ENCODE data around the gene ZDHHC12. TPM values are rescaled to one million over a fixed set of nuclear protein-coding genes. Genes with fewer than 3 reads are reported as not detected.

ZDHHC12 gene
- total RNA-seq, 4 donors from 2014 or later, result 13.2 to 34.1 (median 25.3) TPM

DNA sequence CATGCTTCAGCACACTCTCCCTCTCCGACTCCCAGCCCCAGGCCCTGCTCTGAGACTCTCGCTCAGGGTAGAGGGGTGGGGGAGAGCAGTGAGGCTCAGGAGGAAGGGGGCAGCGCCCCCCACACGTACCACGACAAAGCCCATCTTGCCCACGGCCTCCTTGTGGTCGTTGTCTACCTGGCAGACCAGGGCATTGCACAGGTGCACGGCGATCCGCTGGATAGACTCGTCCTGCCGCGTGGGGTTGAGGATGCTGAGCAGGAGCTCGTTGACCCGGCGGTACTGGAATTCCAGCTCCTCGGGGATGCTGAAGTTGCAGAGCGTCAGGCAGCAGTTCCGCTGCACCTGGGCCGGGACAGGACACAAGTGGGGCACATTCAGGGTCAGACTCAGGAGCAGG, 18.5 kb upstream of the ZDHHC12 start:
- 78 to 85% methylated on average over 20 of the region's 20 CpGs for WGBS, 2 donors
- peaks cover 5 to 76% (median 11%) of the 10 kb centered on the region in 3 donors for H3K36me3 ChIP-seq

DNA sequence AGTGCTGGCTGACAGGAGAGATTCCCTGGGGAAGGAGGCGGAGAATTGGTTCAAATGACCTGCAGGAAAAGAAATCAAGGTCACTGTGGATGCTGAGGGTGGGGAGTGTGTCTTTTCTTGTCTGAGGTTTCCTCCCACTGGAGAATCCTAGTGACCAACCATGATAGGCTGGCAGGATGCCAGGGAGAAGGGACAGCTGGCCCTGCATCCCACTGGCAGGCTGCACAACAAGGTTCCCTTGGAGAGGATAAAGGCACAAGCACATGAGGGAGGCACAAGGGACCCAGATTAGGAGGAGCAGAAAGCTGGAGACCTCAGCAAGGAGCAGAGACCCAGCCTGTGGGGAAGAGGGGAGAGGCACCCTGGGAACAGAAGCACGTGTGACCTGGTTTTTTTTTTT, 11.4 kb upstream of the ZDHHC12 start:
- H3K27ac ChIP-seq, result no peak overlapping the region
- H3K9me3 ChIP-seq, result no peaks in the 10 kb centered on the region
- H3K4me1 ChIP-seq, result peaks cover 0 to 4% (median 0%) of the 10 kb centered on the region in 4 donors
- H3K27me3 ChIP-seq, result no peaks in the 10 kb centered on the region
- no peak for DNase-seq (ENCODE audit: low spot score in 2 of 2)
- WGBS, 2 donors, result 70 to 73% methylated on average over 2 of the region's 2 CpGs
- peaks cover under 1 to 87% (median 5%) of the 10 kb centered on the region in 3 donors for H3K36me3 ChIP-seq
- no peak overlapping the region for H3K4me3 ChIP-seq
- TF ChIP-seq EP300 (IDR thresholded peaks at IDR 0.05) (no peak), POLR2A (IDR thresholded peaks at IDR 0.05) (no peak)
- TF ChIP-seq, protein P1, sequence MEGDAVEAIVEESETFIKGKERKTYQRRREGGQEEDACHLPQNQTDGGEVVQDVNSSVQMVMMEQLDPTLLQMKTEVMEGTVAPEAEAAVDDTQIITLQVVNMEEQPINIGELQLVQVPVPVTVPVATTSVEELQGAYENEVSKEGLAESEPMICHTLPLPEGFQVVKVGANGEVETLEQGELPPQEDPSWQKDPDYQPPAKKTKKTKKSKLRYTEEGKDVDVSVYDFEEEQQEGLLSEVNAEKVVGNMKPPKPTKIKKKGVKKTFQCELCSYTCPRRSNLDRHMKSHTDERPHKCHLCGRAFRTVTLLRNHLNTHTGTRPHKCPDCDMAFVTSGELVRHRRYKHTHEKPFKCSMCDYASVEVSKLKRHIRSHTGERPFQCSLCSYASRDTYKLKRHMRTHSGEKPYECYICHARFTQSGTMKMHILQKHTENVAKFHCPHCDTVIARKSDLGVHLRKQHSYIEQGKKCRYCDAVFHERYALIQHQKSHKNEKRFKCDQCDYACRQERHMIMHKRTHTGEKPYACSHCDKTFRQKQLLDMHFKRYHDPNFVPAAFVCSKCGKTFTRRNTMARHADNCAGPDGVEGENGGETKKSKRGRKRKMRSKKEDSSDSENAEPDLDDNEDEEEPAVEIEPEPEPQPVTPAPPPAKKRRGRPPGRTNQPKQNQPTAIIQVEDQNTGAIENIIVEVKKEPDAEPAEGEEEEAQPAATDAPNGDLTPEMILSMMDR (IDR thresholded peaks at IDR 0.05), result no peak

More for the DNA sequence above, 18.5 kb upstream of the ZDHHC12 start:
- no peak for TF ChIP-seq POLR2A (IDR thresholded peaks at IDR 0.05)
- TF ChIP-seq, protein P1 (IDR thresholded peaks at IDR 0.05), result no peak
- no peak for TF ChIP-seq EP300 (IDR thresholded peaks at IDR 0.05)
- Histone ChIP-seq H3K9me3 (no peaks in the 10 kb centered on the region), H3K27me3 (no peaks in the 10 kb centered on the region), H3K27ac (no peak overlapping the region), H3K4me1 (no peaks in the 10 kb centered on the region), H3K4me3 (no peak overlapping the region)
- no peak for DNase-seq (ENCODE audit: low spot score in 2 of 2)

DNA sequence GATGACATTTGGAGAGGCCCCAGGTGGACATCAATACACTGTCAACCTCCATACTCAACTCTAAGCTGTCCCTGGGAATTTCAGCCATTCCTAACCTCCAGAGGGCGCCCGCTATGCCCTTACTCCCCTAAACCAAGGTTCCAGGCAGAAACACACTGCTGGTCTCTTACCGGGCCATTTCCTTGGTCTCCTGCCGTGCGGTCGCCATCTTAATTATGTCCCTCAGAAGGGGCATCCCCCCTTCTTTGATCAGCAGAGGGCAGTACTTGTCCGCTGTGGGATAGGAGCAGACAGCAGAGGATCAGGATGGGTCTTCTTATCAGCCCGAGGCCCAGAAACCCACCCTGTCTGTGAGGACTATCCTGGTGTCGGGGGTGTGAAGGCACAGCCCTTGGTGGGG, 9.3 kb upstream of the ZDHHC12 start:
- peak; percentile 34 to 64 for DNase-seq (ENCODE audit: low spot score in 2 of 2)
- TF ChIP-seq, protein P1 (IDR thresholded peaks at IDR 0.05), result peak; percentile 30 to 48 (median 39)
- TF ChIP-seq POLR2A (IDR thresholded peaks at IDR 0.05), result no peak
- Histone ChIP-seq H3K9me3 (no peaks in the 10 kb centered on the region), H3K36me3 (peaks cover 0 to 75% (median 0%) of the 10 kb centered on the region in 3 donors), H3K4me3 (no peak overlapping the region), H3K27me3 (no peaks in the 10 kb centered on the region), H3K27ac (peak overlapping the region in 1 of 4 donors; percentile 23), H3K4me1 (peaks cover 0 to 4% (median 0%) of the 10 kb centered on the region in 4 donors)
- WGBS, 2 donors, result 29 to 30% methylated on average over 9 of the region's 9 CpGs

DNA sequence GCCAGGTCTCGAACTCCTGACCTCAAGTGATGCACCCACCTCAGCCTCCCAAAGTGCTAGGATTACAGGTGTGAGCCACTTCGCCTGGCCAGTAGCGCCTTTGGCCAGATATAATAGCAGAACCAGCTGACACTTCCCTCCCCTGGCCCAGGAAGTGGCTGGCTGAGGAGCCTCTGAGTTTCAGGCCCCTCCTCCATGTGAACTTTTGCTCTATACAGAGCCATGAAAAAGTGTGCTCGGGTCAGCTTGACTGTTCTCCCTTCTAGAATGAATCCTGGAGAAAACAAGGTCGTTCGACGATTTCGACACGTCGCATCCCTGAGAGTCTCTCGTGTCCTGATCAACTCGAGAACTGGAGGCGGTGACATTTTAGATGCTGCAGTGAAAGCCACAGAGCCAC, 8.6 kb upstream of the ZDHHC12 start:
- 78 to 80% methylated on average over 13 of the region's 13 CpGs for WGBS, 2 donors
- Histone ChIP-seq H3K4me3 (no peak overlapping the region), H3K27ac (no peak overlapping the region), H3K27me3 (no peaks in the 10 kb centered on the region), H3K9me3 (no peaks in the 10 kb centered on the region), H3K4me1 (peaks cover 0 to 4% (median 0%) of the 10 kb centered on the region in 4 donors), H3K36me3 (peaks cover 0 to 68% (median 0%) of the 10 kb centered on the region in 3 donors)
- no peak for DNase-seq (ENCODE audit: low spot score in 2 of 2)
- TF ChIP-seq POLR2A (IDR thresholded peaks at IDR 0.05) (no peak), EP300 (IDR thresholded peaks at IDR 0.05) (no peak)
- TF ChIP-seq, protein P1 (IDR thresholded peaks at IDR 0.05), result no peak

DNA sequence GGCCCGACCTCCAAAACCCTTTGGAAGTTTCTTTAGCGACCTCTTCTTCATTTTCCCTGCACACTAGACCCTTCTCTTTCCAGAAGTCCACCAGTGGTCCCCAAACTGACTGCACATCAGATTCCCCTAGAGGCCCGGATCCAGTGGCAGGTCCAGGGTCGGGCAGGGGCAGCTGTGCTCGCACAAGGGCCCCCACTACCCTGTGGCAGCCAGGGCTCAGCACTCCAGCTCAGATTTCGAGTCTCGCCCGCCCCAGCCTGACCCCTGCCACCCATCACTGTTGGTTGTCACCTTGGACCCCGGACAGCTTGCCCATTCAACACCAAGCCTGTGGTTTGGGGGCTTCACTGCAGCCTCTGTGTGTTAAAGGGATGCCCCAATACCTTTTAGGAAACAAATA, 7.8 kb upstream of the ZDHHC12 start:
- H3K36me3 ChIP-seq, result peaks cover 0 to 60% (median 0%) of the 10 kb centered on the region in 3 donors

More for the DNA sequence above, 7.8 kb upstream of the ZDHHC12 start:
- no peaks in the 10 kb centered on the region for H3K9me3 ChIP-seq
- TF ChIP-seq, protein P1 (IDR thresholded peaks at IDR 0.05), result no peak
- no peak for TF ChIP-seq POLR2A (IDR thresholded peaks at IDR 0.05)
- TF ChIP-seq EP300 (IDR thresholded peaks at IDR 0.05), result no peak
- H3K4me3 ChIP-seq, result no peak overlapping the region
- no peak overlapping the region for H3K27ac ChIP-seq
- H3K27me3 ChIP-seq, result no peaks in the 10 kb centered on the region
- peaks cover 0 to 4% (median 0%) of the 10 kb centered on the region in 4 donors for H3K4me1 ChIP-seq
- DNase-seq (ENCODE audit: low spot score in 2 of 2), result no peak
- 81 to 83% methylated on average over 9 of the region's 9 CpGs for WGBS, 2 donors

All from tibial nerve (tissue), 4 donors.